Erythroblast (primary cell): Measurements from ENCODE around the gene PSMG2.

ENCODE experiments used
- GATA1 ChIP-seq: IDR thresholded peaks from 2 replicates; pipeline ENCODE4 v1.6.1; 2011; ENCODE audit warnings: low read depth, mild to moderate bottlenecking, control low read depth, low read length, moderate library complexity
- POLR2A ChIP-seq: IDR thresholded peaks from 2 replicates; pipeline ENCODE4 v1.6.1; 2011; ENCODE audit warnings: mild to moderate bottlenecking, low read length

GRCh38 chr18:12772111-12772510 lies 69.3 kb downstream of the PSMG2 start:
- TF ChIP-seq POLR2A, result no peak
- TF ChIP-seq GATA1, result no peak
